Lung (tissue), 12 donors: ENCODE data around the gene PCBP3. TPM values are rescaled to one million over a fixed set of nuclear protein-coding genes. Genes with fewer than 3 reads are reported as not detected.

Experiments
- ATAC-seq: fragments of 200-7000 bp; cut with Tn5 transposase; one replicate; pipeline ENCODE4 v1.9.1; 2020; ENCODE audit warnings: moderate number of reproducible peaks; ENCODE audit not compliant: insufficient read depth, low FRiP score
- DNase-seq, 3 donors: peaks; one replicate each; pipeline ENCODE4 v3.0.0-alpha.2; 2013 to 2017
- H3K27ac ChIP-seq, 2 donors: one replicate each; pipeline ENCODE4 v1.5.1; 2013; ENCODE audit warnings: mild to moderate bottlenecking in 2 of 2, moderate library complexity in 2 of 2, control low read depth in 1 of 2, inconsistent platforms in 1 of 2, low read depth in 1 of 2, low read length in 1 of 2
- H3K27me3 ChIP-seq, 3 donors: one replicate each; pipeline ENCODE4 v1.5.1; 2013; ENCODE audit warnings: low read length in 2 of 3; ENCODE audit not compliant: control insufficient read depth in 3 of 3, insufficient read depth in 3 of 3
- H3K36me3 ChIP-seq, 4 donors: one replicate each; pipeline ENCODE4 v1.5.1; 2013; ENCODE audit warnings: low read length in 4 of 4, mild to moderate bottlenecking in 1 of 4, moderate library complexity in 1 of 4; ENCODE audit not compliant: control insufficient read depth in 4 of 4, insufficient read depth in 4 of 4
- H3K4me1 ChIP-seq, 5 donors: one replicate each; pipeline ENCODE4 v1.5.1; 2013; ENCODE audit warnings: low read length in 5 of 5, mild to moderate bottlenecking in 2 of 5, moderate library complexity in 1 of 5; ENCODE audit not compliant: control insufficient read depth in 5 of 5, insufficient read depth in 5 of 5
- H3K4me3 ChIP-seq: one replicate; pipeline ENCODE4 v1.5.1; 2013; ENCODE audit warnings: mild to moderate bottlenecking, control low read depth, moderate library complexity
- H3K9ac ChIP-seq, 2 donors: one replicate each; pipeline ENCODE4 v1.5.1; 2013; ENCODE audit warnings: low read length in 2 of 2, control low read depth in 1 of 2; ENCODE audit not compliant: insufficient read depth in 1 of 2
- H3K9me3 ChIP-seq, 4 donors: one replicate each; pipeline ENCODE4 v1.5.1; 2013; ENCODE audit warnings: low read length in 3 of 4, mild to moderate bottlenecking in 1 of 4, moderate library complexity in 1 of 4; ENCODE audit not compliant: control insufficient read depth in 4 of 4, insufficient read depth in 3 of 4
- WGBS, 2 donors: extraction: QIAGEN DNeasy Blood & Tissue Kit; methylation state at CpG; one replicate each; pipeline ENCODE4 v1.1.7; 2013; 5-methylcytosine and 5-hydroxymethylcytosine counted together
- polyA plus RNA-seq, 2 donors: library from polyadenylated mRNA; stranded (reverse); fragments of 200-250 nt; gene quantifications; one replicate each; pipeline ENCODE4 v1.2.1, GENCODE V29; 2013
- total RNA-seq, 2 donors: library from RNA; depleted of rRNA in 1 of 2; stranded (reverse); fragments of >200 nt in 1 of 2; gene quantifications; one replicate each; pipeline ENCODE4 v1.2.1, GENCODE V29; 2014 to 2021
- TF ChIP-seq, protein P1 (sequence below): IDR thresholded peaks from 2 replicates; pipeline ENCODE4 v1.5.1; 2012; ENCODE audit warnings: mild to moderate bottlenecking; ENCODE audit errors: control extremely low read depth, extremely low read depth
- donor health status: control.
- donor health status: control.
- donor health status: Bipolar disorder and iron deficiency.
- donor health status: healthy.
- donor health status: DM: yes; HTN: yes; CAD: no.

Gene PCBP3
- total and polyA plus RNA-seq, 4 donors, result 1.6 to 8.2 (median 3.1) TPM

DNA sequence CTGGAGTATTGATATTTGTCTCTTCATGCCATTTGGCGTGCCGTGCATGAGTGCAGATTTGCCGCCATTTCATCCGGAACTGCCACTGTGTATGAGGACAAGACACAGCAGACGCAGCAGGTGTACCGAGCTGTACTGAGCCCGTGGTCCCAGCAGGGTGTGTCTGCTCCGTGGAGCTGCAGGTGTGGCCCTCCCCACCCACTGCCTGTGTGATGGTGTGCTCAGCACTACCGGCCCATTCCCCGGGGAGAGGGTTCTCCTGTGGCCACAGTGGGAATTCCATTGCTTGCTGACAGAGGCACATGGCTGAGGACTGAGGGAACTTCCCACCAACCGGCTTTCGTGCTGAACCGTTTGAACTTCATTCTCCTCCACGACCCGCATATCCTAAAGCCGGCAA, 303.8 kb downstream of the PCBP3 start:
- H3K27me3 ChIP-seq, result no peaks in the 10 kb centered on the region
- ATAC-seq (no peak), DNase-seq (no peak)
- TF ChIP-seq, protein P1, sequence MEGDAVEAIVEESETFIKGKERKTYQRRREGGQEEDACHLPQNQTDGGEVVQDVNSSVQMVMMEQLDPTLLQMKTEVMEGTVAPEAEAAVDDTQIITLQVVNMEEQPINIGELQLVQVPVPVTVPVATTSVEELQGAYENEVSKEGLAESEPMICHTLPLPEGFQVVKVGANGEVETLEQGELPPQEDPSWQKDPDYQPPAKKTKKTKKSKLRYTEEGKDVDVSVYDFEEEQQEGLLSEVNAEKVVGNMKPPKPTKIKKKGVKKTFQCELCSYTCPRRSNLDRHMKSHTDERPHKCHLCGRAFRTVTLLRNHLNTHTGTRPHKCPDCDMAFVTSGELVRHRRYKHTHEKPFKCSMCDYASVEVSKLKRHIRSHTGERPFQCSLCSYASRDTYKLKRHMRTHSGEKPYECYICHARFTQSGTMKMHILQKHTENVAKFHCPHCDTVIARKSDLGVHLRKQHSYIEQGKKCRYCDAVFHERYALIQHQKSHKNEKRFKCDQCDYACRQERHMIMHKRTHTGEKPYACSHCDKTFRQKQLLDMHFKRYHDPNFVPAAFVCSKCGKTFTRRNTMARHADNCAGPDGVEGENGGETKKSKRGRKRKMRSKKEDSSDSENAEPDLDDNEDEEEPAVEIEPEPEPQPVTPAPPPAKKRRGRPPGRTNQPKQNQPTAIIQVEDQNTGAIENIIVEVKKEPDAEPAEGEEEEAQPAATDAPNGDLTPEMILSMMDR, result no peak
- no peak overlapping the region for H3K27ac ChIP-seq
- H3K36me3 ChIP-seq, result no peaks in the 10 kb centered on the region
- 91 to 93% methylated on average over 16 of the region's 16 CpGs for WGBS, 2 donors
- H3K4me3 ChIP-seq, result no peak overlapping the region
- no peaks in the 10 kb centered on the region for H3K9me3 ChIP-seq
- no peak overlapping the region for H3K9ac ChIP-seq
- peaks cover 0 to 15% (median 8%) of the 10 kb centered on the region in 5 donors for H3K4me1 ChIP-seq

DNA sequence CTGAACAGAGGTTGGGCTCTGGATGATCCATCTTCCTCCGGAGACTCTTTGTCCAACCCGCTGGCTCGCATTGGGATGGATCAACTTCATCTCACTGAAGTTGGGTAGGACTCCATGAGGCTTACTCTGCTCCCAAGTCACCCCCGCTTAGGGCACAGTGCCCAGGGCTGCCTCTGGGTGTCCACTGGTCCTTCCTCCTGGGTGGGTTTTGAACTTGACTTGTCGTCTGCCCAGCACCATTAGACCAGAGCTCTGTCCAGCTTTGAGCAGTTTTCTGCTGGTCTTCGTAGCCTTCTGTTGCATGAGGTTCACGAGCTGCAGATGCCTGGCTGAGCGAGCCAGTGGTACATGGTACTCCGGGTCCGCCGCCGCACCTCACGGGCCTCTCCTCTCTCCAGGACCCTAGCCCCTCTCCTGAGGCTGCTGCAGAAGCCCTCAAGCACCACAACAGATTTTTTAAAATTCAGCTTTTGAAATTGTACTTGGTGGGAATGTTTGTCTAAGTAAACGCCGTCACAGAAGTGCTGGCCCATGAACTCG, 304.3 kb downstream of the PCBP3 start:
- H3K9me3 ChIP-seq, result no peaks in the 10 kb centered on the region
- no peaks in the 10 kb centered on the region for H3K27me3 ChIP-seq
- 91 to 95% methylated on average over 16 of the region's 16 CpGs for WGBS, 2 donors
- TF ChIP-seq, protein P1, result no peak
- H3K9ac ChIP-seq, result no peak overlapping the region
- no peak for ATAC-seq
- H3K36me3 ChIP-seq, result no peaks in the 10 kb centered on the region
- no peak overlapping the region for H3K27ac ChIP-seq
- no peak for DNase-seq
- H3K4me1 ChIP-seq, result peaks cover 0 to 15% (median 8%) of the 10 kb centered on the region in 5 donors
- no peak overlapping the region for H3K4me3 ChIP-seq

DNA sequence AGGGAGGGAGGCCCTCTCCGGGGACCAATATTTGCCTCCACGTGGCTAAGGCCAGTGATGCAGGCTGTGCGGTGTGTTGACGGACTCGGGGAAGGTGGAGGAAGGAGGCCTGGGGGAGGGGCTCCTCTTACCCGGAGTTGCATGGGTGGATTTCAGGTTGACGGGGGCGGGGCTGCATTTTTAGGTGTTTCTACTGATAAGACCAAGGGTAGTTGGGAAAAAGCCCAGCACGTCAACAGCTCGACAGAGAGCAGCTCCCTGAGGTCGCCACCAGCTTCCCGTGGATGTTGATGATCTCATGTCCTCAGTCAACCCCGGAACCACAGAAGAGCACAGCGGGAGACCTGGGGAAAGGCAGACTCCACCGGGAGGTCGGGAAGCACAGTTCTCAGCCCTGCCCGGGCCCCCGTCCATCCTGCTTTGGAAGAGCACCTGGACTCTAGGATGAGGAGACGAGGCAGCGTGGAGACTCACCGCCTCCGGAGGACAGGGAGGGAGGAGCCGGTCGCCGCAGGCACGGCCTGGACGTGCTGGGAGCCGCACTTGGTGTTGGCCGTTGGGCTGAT, 305.1 kb downstream of the PCBP3 start:
- no peaks in the 10 kb centered on the region for H3K36me3 ChIP-seq
- WGBS, 2 donors, result 61 to 72% methylated on average over 28 to 29 of the region's 29 CpGs
- H3K4me3 ChIP-seq, result no peak overlapping the region
- H3K27me3 ChIP-seq, result no peaks in the 10 kb centered on the region
- TF ChIP-seq, protein P1, result no peak
- DNase-seq (no peak), ATAC-seq (no peak)
- peaks cover 0 to 15% (median 8%) of the 10 kb centered on the region in 5 donors for H3K4me1 ChIP-seq
- H3K9me3 ChIP-seq, result no peaks in the 10 kb centered on the region
- no peak overlapping the region for H3K9ac ChIP-seq
- H3K27ac ChIP-seq, result no peak overlapping the region
